Activated naive CD4-positive, alpha-beta T cell treated with anti-CD3 and anti-CD28 coated beads, Interleukin-2, amount 10 ng/mL, durations not matched to agents 7 days and 5 days (primary cell): Measurements from ENCODE around the gene KLK15.
A peak's percentile ranks its signal among the peaks of the same experiment; 100 is the strongest.

Experiments
- CTCF ChIA-PET: fragments of 350-600 bp; sonication (Branson Sonifier 250); formaldehyde crosslinking; loops from one replicate; lab custom pipeline; 2021; ENCODE audit warnings: antibody characterized with exemption; lab: Charles Lee
- DNase-seq: peaks from one replicate; pipeline ENCODE4 v3.0.0-alpha.2; 2020
- H3K27ac Mint-ChIP-seq: one replicate; pipeline ENCODE4 v1.8.0; 2021; ENCODE audit warnings: mild to moderate bottlenecking, moderate library complexity, mixed read lengths
- H3K27me3 Mint-ChIP-seq: one replicate; pipeline ENCODE4 v1.8.0; 2021; ENCODE audit warnings: mild to moderate bottlenecking, mixed read lengths
- H3K36me3 Mint-ChIP-seq: one replicate; pipeline ENCODE4 v1.8.0; 2021; ENCODE audit warnings: mixed read lengths
- H3K4me1 Mint-ChIP-seq: one replicate; pipeline ENCODE4 v1.8.0; 2021; ENCODE audit warnings: mixed read lengths
- H3K4me3 Mint-ChIP-seq: one replicate; pipeline ENCODE4 v1.8.0; 2021; ENCODE audit warnings: mild to moderate bottlenecking, moderate library complexity, mixed read lengths
- H3K9me3 Mint-ChIP-seq: one replicate; pipeline ENCODE4 v1.8.0; 2021; ENCODE audit warnings: mixed read lengths

Gene KLK15

GRCh38 chr19:50833117-50833801 lies at the start of gene KLK15:
Gene KLK15, minus strand, starts transcription at chr19:50833574. Its CDS starts 2,082 bp downstream, at chr19:50831492.
- no peak within 1 kb of the TSS for H3K27ac Mint-ChIP-seq
- H3K27me3 Mint-ChIP-seq = peaks cover 84% of the 10 kb centered on the region
- no peak within 1 kb of the TSS for H3K4me3 Mint-ChIP-seq
- peaks cover 13% of the 10 kb centered on the region for H3K4me1 Mint-ChIP-seq
- H3K36me3 Mint-ChIP-seq = no peaks in the 10 kb centered on the region
- DNase-seq = no peak
- H3K9me3 Mint-ChIP-seq = no peaks in the 10 kb centered on the region
- CTCF ChIA-PET = no interaction called here

GRCh38 chr19:50882188-50882587 lies 48.8 kb upstream of the KLK15 start:
- no peaks in the 10 kb centered on the region for H3K4me1 Mint-ChIP-seq
- H3K27me3 Mint-ChIP-seq = peaks cover 11% of the 10 kb centered on the region

DNA sequence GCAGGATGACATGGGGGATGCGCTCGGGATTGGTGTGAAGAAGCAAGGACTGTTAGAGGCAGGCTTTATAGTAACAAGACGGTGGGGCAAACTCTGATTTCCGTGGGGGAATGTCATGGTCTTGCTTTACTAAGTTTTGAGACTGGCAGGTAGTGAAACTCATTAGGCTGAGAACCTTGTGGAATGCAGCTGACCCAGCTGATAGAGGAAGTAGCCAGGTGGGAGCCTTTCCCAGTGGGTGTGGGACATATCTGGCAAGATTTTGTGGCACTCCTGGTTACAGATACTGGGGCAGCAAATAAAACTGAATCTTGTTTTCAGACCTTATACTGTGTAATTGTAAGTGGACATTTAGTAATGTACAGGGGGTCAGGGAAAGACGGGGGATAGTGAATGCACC lies 46.9 kb upstream of the KLK15 start:
- no peak for DNase-seq
- Mint-ChIP-seq H3K4me1 (no peaks in the 10 kb centered on the region), H3K27me3 (peaks cover 10% of the 10 kb centered on the region), H3K4me3 (no peak overlapping the region), H3K9me3 (no peaks in the 10 kb centered on the region), H3K27ac (no peak overlapping the region), H3K36me3 (no peaks in the 10 kb centered on the region)
- CTCF ChIA-PET = no interaction called here

More at GRCh38 chr19:50882188-50882587, 48.8 kb upstream of the KLK15 start:
- Mint-ChIP-seq H3K4me3 (no peak overlapping the region), H3K27ac (no peak overlapping the region), H3K9me3 (no peaks in the 10 kb centered on the region), H3K36me3 (no peaks in the 10 kb centered on the region)
- CTCF ChIA-PET = interaction anchor here (1.0 kb wide), 1 partner anchor 40 kb away, joined by 3 read pairs; no protein-coding TSS in a partner anchor
- no peak for DNase-seq

DNA sequence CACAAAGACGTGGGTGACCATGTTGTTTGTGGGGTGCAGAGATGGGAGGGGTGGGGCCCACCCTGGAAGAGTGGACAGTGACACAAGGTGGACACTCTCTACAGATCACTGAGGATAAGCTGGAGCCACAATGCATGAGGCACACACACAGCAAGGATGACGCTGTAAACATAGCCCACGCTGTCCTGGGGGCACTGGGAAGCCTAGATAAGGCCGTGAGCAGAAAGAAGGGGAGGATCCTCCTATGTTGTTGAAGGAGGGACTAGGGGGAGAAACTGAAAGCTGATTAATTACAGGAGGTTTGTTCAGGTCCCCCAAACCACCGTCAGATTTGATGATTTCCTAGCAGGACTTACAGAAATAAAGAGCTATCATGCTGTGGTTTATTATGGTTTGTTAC lies 45.5 kb upstream of the KLK15 start:
- CTCF ChIA-PET = no interaction called here
- DNase-seq = no peak
- H3K27me3 Mint-ChIP-seq = peaks cover 9% of the 10 kb centered on the region
- no peaks in the 10 kb centered on the region for H3K9me3 Mint-ChIP-seq
- no peak overlapping the region for H3K4me3 Mint-ChIP-seq
- no peak overlapping the region for H3K27ac Mint-ChIP-seq
- H3K4me1 Mint-ChIP-seq = no peaks in the 10 kb centered on the region
- H3K36me3 Mint-ChIP-seq = no peaks in the 10 kb centered on the region

- Mint-ChIP-seq H3K9me3 (no peaks in the 10 kb centered on the region), H3K36me3 (no peaks in the 10 kb centered on the region), H3K4me1 (no peaks in the 10 kb centered on the region), H3K4me3 (no peak overlapping the region), H3K27me3 (peaks cover 6% of the 10 kb centered on the region), H3K27ac (no peak overlapping the region)
- CTCF ChIA-PET = no interaction called here
- DNase-seq = no peak
These were observed 44.0 kb upstream of the KLK15 start for GRCh38 chr19:50877338-50877737.

DNA sequence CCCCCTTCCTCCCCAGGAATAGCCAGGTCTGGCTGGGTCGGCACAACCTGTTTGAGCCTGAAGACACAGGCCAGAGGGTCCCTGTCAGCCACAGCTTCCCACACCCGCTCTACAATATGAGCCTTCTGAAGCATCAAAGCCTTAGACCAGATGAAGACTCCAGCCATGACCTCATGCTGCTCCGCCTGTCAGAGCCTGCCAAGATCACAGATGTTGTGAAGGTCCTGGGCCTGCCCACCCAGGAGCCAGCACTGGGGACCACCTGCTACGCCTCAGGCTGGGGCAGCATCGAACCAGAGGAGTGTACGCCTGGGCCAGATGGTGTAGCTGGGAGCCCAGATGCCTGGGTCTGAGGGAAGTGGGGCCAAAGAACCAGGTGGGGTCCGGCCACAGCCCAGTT lies 43.1 kb upstream of the KLK15 start:
- Mint-ChIP-seq H3K4me1 (no peaks in the 10 kb centered on the region), H3K27ac (no peak overlapping the region), H3K9me3 (no peaks in the 10 kb centered on the region), H3K36me3 (no peaks in the 10 kb centered on the region), H3K27me3 (peaks cover 6% of the 10 kb centered on the region), H3K4me3 (no peak overlapping the region)
- CTCF ChIA-PET = no interaction called here
- DNase-seq = no peak

DNA sequence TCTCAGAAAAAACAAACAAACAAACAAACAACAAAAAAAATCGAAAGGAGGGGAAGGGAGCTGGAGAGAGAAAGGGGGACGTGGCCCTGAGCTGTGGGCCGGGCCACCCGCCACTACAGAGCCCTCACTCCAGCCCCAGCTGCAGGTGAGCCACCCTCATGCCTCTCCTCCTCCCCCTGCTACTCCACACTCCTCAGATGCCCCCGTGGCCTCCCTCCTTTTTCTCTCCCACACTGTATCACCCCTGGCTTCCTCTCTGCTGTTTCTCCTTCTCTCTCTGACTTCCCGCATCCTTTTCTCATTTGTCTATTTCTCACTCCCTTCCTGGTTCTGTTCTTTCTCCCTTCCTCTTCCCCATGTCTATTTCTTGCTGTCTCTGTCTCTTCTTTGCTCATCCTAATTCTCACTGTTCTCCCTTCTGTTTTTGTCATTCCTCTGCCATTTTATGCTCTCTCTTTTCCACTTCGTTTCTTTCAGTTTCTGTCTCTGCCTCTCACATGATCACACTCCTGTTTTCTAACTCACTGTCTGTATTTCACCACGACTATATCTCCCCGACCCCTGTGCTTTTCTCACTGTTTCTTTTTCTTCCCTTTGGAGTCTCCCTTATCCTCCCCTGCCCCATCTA lies 42.5 kb upstream of the KLK15 start:
- CTCF ChIA-PET = no interaction called here
- Mint-ChIP-seq H3K27me3 (peaks cover 12% of the 10 kb centered on the region), H3K9me3 (no peaks in the 10 kb centered on the region), H3K36me3 (no peaks in the 10 kb centered on the region), H3K4me1 (no peaks in the 10 kb centered on the region), H3K4me3 (no peak overlapping the region), H3K27ac (no peak overlapping the region)
- no peak for DNase-seq

- no peaks in the 10 kb centered on the region for H3K36me3 Mint-ChIP-seq
- CTCF ChIA-PET = no interaction called here
- no peaks in the 10 kb centered on the region for H3K9me3 Mint-ChIP-seq
- H3K27me3 Mint-ChIP-seq = peaks cover 25% of the 10 kb centered on the region
- H3K4me1 Mint-ChIP-seq = no peaks in the 10 kb centered on the region
- no peak for DNase-seq
- no peak overlapping the region for H3K27ac Mint-ChIP-seq
- H3K4me3 Mint-ChIP-seq = no peak overlapping the region
These were observed 40.8 kb upstream of the KLK15 start for GRCh38 chr19:50874211-50874610.

DNA sequence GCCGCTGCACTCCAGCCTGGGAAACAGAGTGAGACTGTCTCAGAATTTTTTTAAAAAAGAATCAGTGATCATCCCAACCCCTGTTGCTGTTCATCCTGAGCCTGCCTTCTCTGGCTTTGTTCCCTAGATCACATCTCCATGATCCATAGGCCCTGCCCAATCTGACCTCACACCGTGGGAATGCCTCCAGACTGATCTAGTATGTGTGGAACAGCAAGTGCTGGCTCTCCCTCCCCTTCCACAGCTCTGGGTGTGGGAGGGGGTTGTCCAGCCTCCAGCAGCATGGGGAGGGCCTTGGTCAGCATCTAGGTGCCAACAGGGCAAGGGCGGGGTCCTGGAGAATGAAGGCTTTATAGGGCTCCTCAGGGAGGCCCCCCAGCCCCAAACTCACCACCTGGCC lies 39.7 kb upstream of the KLK15 start, which contains the start of gene KLK2:
TSS of gene KLK2 (plus strand) at position 384 of the 400 bp plus-strand sequence. CDS start 35 bp downstream, outside the sequence.
- Mint-ChIP-seq H3K9me3 (no peaks in the 10 kb centered on the region), H3K27ac (no peak within 1 kb of the TSS), H3K36me3 (no peaks in the 10 kb centered on the region), H3K4me3 (no peak within 1 kb of the TSS), H3K4me1 (no peaks in the 10 kb centered on the region), H3K27me3 (peaks cover 25% of the 10 kb centered on the region)
- no peak for DNase-seq
- CTCF ChIA-PET = no interaction called here

GRCh38 chr19:50870417-50871089 lies 37.2 kb upstream of the KLK15 start:
- Mint-ChIP-seq H3K27ac (no peak overlapping the region), H3K4me3 (no peak overlapping the region), H3K4me1 (no peaks in the 10 kb centered on the region), H3K9me3 (no peaks in the 10 kb centered on the region), H3K27me3 (peaks cover 23% of the 10 kb centered on the region), H3K36me3 (no peaks in the 10 kb centered on the region)
- DNase-seq = peak; percentile 28
- CTCF ChIA-PET = no interaction called here

- H3K36me3 Mint-ChIP-seq = no peaks in the 10 kb centered on the region
- H3K4me1 Mint-ChIP-seq = no peaks in the 10 kb centered on the region
- H3K9me3 Mint-ChIP-seq = no peaks in the 10 kb centered on the region
- peaks cover 31% of the 10 kb centered on the region for H3K27me3 Mint-ChIP-seq
- H3K27ac Mint-ChIP-seq = no peak overlapping the region
- CTCF ChIA-PET = no interaction called here
- no peak overlapping the region for H3K4me3 Mint-ChIP-seq
- DNase-seq = no peak
These were observed 36.1 kb upstream of the KLK15 start for GRCh38 chr19:50869479-50869878.

DNA sequence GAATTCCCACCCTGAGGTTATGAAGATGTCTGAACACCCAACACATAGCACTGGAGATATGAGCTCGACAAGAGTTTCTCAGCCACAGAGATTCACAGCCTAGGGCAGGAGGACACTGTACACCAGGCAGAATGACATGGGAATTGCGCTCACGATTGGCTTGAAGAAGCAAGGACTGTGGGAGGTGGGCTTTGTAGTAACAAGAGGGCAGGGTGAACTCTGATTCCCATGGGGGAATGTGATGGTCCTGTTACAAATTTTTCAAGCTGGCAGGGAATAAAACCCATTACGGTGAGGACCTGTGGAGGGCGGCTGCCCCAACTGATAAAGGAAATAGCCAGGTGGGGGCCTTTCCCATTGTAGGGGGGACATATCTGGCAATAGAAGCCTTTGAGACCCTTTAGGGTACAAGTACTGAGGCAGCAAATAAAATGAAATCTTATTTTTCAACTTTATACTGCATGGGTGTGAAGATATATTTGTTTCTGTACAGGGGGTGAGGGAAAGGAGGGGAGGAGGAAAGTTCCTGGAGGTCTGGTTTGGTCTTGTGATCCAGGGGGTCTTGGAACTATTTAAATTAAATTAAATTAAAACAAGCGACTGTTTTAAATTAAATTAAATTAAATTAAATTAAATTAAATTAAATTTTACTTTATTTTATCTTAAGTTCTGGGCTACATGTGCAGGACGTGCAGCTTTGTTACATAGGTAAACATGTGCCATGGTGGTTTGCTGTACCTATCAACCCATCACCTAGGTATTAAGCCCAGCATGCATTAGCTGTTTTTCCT lies 28.3 kb upstream of the KLK15 start:
- peaks cover 14% of the 10 kb centered on the region for H3K9me3 Mint-ChIP-seq
- CTCF ChIA-PET = no interaction called here
- H3K27me3 Mint-ChIP-seq = peaks cover 38% of the 10 kb centered on the region
- no peak overlapping the region for H3K4me3 Mint-ChIP-seq
- no peak overlapping the region for H3K27ac Mint-ChIP-seq
- DNase-seq = no peak
- H3K36me3 Mint-ChIP-seq = no peaks in the 10 kb centered on the region
- no peaks in the 10 kb centered on the region for H3K4me1 Mint-ChIP-seq

GRCh38 chr19:50861010-50861409 lies 27.6 kb upstream of the KLK15 start:
- H3K4me3 Mint-ChIP-seq = no peak overlapping the region
- H3K9me3 Mint-ChIP-seq = peaks cover 14% of the 10 kb centered on the region
- H3K27me3 Mint-ChIP-seq = peaks cover 37% of the 10 kb centered on the region
- H3K36me3 Mint-ChIP-seq = no peaks in the 10 kb centered on the region
- no peak for DNase-seq
- no peaks in the 10 kb centered on the region for H3K4me1 Mint-ChIP-seq
- no peak overlapping the region for H3K27ac Mint-ChIP-seq
- CTCF ChIA-PET = no interaction called here

DNA sequence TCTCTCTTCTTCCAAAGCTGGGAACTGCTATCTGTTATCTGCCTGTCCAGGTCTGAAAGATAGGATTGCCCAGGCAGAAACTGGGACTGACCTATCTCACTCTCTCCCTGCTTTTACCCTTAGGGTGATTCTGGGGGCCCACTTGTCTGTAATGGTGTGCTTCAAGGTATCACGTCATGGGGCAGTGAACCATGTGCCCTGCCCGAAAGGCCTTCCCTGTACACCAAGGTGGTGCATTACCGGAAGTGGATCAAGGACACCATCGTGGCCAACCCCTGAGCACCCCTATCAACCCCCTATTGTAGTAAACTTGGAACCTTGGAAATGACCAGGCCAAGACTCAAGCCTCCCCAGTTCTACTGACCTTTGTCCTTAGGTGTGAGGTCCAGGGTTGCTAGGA lies 26.5 kb upstream of the KLK15 start:
- H3K4me3 Mint-ChIP-seq = no peak overlapping the region
- peaks cover 14% of the 10 kb centered on the region for H3K9me3 Mint-ChIP-seq
- H3K36me3 Mint-ChIP-seq = no peaks in the 10 kb centered on the region
- CTCF ChIA-PET = no interaction called here
- no peak overlapping the region for H3K27ac Mint-ChIP-seq
- no peak for DNase-seq
- peaks cover 36% of the 10 kb centered on the region for H3K27me3 Mint-ChIP-seq
- no peaks in the 10 kb centered on the region for H3K4me1 Mint-ChIP-seq
